GM13976 (cell line): ENCODE data around the gene SPECC1.

Experiments
- DNase-seq: peaks from one replicate; pipeline ENCODE4 v3.0.0; 2012; ENCODE audit warnings: low spot score
- in situ Hi-C: fragments of 300-500 bp; cut with MboI; formaldehyde crosslinking; loops from one replicate; pipeline ENCODE4 v1.12.0; 2022; ENCODE audit warnings: low sequenced_read_pairs, mixed read lengths, inconsistent platforms; ENCODE audit not compliant: unreplicated experiment
- TF ChIP-seq, protein P1 (sequence below): IDR thresholded peaks from 2 replicates; pipeline ENCODE4 v1.5.1; 2012; ENCODE audit warnings: borderline replicate concordance, mild to moderate bottlenecking; ENCODE audit not compliant: insufficient read depth; ENCODE audit errors: extremely low read depth, missing control alignments, control extremely low read depth

Gene SPECC1

DNA sequence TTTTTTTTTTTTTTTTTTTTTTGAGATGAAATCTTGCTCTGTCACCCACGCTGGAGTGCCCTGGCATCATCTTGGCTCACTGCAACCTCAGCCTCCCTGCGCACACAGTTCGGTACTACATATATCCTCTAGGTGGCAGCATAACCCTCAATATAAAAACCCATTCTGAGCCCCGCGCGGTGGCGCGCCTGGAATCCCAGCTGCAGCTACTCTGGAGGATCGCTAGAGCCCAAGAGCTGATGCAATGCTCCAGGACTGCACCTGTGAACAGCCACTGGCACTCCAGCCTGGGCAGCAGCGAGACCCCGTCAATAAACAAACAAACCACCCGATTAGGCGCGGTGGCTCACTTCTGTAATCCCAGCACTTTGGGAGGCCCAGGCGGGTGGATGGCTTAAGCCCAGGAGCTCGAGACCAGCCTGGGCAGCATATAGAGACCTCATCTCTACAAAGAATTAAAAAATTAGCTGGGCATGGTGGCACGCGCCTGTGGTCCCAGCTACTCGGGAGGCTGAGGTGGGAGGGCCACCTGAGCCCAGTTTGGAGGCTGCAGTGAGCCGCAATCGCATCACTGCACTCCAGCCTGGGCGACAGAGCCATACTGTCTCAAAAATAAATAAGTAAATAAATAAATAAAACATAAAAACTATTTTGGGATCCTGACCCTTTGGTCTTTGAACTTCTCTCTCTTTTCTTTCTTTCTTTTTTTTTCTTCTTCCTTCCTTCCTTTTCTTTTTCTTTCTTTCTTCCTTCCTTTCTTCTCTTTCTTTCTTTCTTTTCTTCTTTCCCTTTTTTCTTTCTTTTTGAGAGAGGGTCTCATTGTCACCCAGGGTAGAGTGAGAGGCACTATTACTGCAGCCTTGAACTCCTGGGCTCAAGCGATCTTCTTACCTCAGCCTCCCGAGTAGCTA lies 16.1 kb upstream of the SPECC1 start:
- TF ChIP-seq, protein P1, sequence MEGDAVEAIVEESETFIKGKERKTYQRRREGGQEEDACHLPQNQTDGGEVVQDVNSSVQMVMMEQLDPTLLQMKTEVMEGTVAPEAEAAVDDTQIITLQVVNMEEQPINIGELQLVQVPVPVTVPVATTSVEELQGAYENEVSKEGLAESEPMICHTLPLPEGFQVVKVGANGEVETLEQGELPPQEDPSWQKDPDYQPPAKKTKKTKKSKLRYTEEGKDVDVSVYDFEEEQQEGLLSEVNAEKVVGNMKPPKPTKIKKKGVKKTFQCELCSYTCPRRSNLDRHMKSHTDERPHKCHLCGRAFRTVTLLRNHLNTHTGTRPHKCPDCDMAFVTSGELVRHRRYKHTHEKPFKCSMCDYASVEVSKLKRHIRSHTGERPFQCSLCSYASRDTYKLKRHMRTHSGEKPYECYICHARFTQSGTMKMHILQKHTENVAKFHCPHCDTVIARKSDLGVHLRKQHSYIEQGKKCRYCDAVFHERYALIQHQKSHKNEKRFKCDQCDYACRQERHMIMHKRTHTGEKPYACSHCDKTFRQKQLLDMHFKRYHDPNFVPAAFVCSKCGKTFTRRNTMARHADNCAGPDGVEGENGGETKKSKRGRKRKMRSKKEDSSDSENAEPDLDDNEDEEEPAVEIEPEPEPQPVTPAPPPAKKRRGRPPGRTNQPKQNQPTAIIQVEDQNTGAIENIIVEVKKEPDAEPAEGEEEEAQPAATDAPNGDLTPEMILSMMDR, result peak; percentile 64
- DNase-seq, result peak; percentile 76
- in situ Hi-C loops, result loop anchor here (5.0 to 10.0 kb wide), 2 partner anchors 114 to 322 kb away; no protein-coding TSS in a partner anchor

DNA sequence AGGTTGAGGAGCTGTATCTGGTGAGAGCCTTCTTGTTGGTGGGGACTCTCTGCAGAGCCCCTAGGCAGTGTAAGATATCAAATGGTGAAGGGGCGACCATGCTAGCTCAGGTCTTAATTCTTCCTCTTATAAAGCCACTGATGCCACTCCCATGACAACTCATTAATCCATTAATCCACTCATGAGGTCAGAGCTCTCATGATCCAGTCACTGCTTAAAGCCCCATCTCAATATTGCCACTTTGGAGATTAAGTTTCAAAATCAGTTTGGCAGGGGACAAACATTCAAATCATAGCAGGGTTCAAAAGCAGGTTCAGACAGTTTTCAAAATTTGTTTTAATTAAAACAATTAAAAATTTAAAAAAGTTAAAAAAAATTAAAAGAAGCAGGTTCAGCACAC lies 13.1 kb upstream of the SPECC1 start:
- no peak for DNase-seq
- in situ Hi-C loops, result loop anchor here (10.0 kb wide), 1 partner anchor 319 kb away; no protein-coding TSS in a partner anchor
- TF ChIP-seq, protein P1, result no peak

DNA sequence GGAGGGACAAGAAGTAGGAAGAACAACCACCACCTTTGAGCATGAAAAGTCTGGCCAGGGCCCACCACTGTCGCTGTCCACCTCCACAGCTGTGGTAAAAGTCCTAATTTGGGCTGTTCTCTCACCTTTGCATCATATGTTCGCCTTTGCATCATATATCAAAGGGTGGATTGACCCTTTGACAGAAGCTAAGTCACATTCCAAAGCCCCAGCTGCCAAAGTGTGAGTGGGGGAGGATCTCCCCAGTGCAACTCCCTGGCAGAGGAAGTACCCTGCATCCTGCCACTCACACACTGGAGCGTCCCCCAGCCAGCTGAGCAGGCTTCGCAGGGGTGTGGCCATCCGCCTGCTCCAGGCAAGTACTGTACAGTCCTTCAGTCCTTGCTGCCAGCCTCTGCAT lies 12.7 kb upstream of the SPECC1 start:
- no peak for DNase-seq
- in situ Hi-C loops, result loop anchor here (10.0 kb wide), 1 partner anchor 318 kb away; no protein-coding TSS in a partner anchor

DNA sequence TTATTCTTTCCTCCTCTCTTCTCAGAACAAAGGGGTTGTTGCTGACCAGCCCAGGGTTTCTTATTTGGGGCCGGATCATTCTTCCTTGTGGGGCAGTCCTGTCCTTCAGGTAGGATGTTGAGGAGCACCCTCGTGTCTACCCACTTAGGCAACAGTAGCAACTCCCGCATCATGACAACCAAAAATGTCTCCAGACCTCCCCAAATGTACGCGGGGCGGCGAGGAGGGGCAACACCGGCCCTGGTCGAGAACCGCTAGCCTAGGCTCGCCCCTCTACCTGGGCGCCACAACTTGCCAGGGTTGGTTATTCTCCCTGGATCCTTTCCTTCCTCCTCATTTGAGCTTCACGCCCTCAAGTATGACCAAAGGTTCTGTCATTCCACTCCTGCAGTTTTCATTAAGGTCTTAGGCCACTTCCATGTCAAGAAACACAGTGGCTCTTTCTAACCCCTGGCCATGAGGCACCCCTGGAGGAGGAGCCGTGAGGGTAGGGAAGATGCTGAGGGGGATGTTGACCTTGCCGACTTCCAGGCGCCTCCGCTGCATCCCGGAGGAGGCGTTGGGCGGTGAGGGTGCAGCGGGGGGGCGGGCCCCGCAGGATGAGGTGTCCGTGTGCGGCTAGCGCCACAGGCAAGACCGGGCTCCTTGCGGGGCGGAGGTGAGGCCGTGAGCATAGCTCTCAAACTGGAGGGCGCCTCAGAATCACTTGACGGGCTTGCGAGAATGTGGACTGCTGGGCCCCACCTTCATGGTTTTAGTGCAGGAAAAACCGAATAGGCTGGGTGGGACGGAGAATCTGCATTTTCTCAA lies 712 bp upstream of the SPECC1 start:
- in situ Hi-C loops, result no loop called here
- peak; percentile 46 for DNase-seq
- TF ChIP-seq, protein P1, result no peak

More for the DNA sequence above, 12.7 kb upstream of the SPECC1 start:
- TF ChIP-seq, protein P1, result no peak

DNA sequence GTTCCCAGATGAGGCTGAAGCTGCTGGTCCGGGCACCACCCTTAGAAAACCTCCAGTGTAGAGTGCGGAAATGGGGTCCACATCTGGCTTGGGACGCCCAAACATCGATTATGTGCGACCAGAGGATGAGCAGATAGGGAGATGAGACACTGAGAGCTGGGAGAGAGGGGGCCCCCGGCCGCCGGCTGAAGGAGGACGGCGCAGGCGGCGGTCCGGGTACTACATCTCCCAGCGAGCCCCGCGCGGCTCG lies 182 bp upstream of the SPECC1 start:
- in situ Hi-C loops, result no loop called here
- TF ChIP-seq, protein P1, result no peak
- DNase-seq, result no peak

DNA sequence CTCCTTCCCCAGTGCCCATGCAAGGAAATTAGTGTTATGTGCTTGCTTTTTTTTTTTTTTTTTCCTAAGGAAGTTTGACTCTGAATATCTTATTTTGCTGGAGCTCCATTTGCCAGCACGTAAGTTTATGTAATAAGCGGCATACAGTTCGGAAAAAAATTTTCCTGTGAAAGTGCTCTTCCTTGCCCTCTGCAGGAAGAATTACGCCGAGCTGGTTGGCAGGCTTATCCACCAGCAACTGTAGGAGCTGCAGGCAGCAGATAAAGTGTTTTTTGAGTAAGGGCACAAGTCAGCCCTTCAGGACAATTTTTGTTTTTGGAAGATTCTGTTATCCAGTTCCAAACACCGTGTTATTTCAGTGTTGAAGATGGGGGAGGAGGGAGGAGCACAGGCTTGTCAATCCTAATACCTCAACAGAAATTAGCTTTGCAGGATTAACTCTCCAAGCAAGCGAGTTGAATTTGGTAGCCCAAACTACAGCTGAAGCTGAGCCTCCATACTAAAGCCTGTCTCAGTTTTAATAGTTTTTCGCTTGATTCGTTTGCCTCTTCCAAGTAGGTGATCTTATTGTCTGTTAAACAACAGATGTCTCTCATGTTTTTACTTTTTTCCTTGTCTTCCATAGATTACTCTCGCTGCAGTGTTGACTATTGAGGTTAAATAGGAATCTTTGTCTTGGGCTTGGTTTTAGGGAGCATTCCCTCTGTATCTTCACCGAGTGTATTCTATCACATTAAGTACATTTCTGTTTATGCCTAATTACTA lies 1.1 kb downstream of the SPECC1 start:
- TF ChIP-seq, protein P1, result no peak
- no peak for DNase-seq
- in situ Hi-C loops, result no loop called here
